GM23338 (cell line): ENCODE results near the gene LRRC18. TPM values are rescaled to one million over a fixed set of nuclear protein-coding genes. Genes with fewer than 3 reads are reported as not detected.

Source experiments
- ATAC-seq: fragments of 200-7000 bp; cut with Tn5 transposase; 3 replicates; pipeline ENCODE4 v1.9.1; 2020
- DNase-seq: peaks from one replicate; pipeline ENCODE4 v3.0.0-alpha.2; 2015; ENCODE audit warnings: low spot score
- H2AFZ ChIP-seq: fragments of 200-600 bp; sonication (generic); 2 replicates; pipeline ENCODE4 v1.8.0; 2016; ENCODE audit warnings: antibody characterized with exemption, mild to moderate bottlenecking, moderate library complexity
- H3F3A ChIP-seq: fragments of 200-600 bp; sonication (generic); replicated peaks from 2 replicates; pipeline ENCODE4 v1.8.0; 2017; ENCODE audit warnings: antibody characterized with exemption, mixed run types, low read depth
- H3K27ac ChIP-seq: fragments of 200-600 bp; sonication (generic); 2 replicates; pipeline ENCODE4 v1.6.1; 2016; ENCODE audit warnings: low read depth
- H3K27me3 ChIP-seq: fragments of 200-600 bp; sonication (generic); 2 replicates; pipeline ENCODE4 v1.8.0; 2016; ENCODE audit warnings: mild to moderate bottlenecking, mixed run types, moderate library complexity; ENCODE audit not compliant: insufficient read depth
- H3K36me3 ChIP-seq: fragments of 200-600 bp; sonication (generic); 2 replicates; pipeline ENCODE4 v1.8.0; 2016; ENCODE audit warnings: mild to moderate bottlenecking; ENCODE audit not compliant: insufficient read depth
- H3K4me1 ChIP-seq: fragments of 200-600 bp; sonication (generic); 2 replicates; pipeline ENCODE4 v1.8.0; 2016; ENCODE audit warnings: mild to moderate bottlenecking, moderate library complexity; ENCODE audit not compliant: insufficient read depth
- H3K4me2 ChIP-seq: fragments of 200-600 bp; sonication (generic); 2 replicates; pipeline ENCODE4 v1.7.1; 2017; ENCODE audit warnings: mixed run types
- H3K4me3 ChIP-seq: fragments of 200-600 bp; sonication (generic); 2 replicates; pipeline ENCODE4 v1.6.1; 2016; ENCODE audit warnings: mixed run types
- H3K79me2 ChIP-seq: fragments of 200-600 bp; sonication (generic); replicated peaks from 2 replicates; pipeline ENCODE4 v1.8.0; 2017; ENCODE audit warnings: mild to moderate bottlenecking; ENCODE audit not compliant: insufficient read depth
- H3K9me2 ChIP-seq: fragments of 200-600 bp; sonication (generic); 2 replicates; pipeline ENCODE4 v1.8.0; 2017; ENCODE audit not compliant: insufficient read depth
- H4K20me1 ChIP-seq: fragments of 200-600 bp; sonication (generic); replicated peaks from 2 replicates; pipeline ENCODE4 v1.8.0; 2017; ENCODE audit warnings: mild to moderate bottlenecking; ENCODE audit not compliant: insufficient read depth
- H3K27ac Mint-ChIP-seq: 2 replicates; pipeline ENCODE4 v1.8.0; 2020; ENCODE audit warnings: inconsistent platforms, mild to moderate bottlenecking, moderate library complexity, mixed read lengths
- H3K27me3 Mint-ChIP-seq: 3 replicates; pipeline ENCODE4 v1.8.0; 2022; ENCODE audit warnings: low read depth, mild to moderate bottlenecking, moderate library complexity, mixed read lengths, inconsistent platforms; ENCODE audit not compliant: insufficient read depth, poor library complexity
- H3K36me3 Mint-ChIP-seq: 3 replicates; pipeline ENCODE4 v1.8.0; 2021; ENCODE audit warnings: low read depth, mild to moderate bottlenecking, inconsistent platforms, moderate library complexity, mixed read lengths
- H3K4me1 Mint-ChIP-seq: 3 replicates; pipeline ENCODE4 v1.8.0; 2020; ENCODE audit warnings: mild to moderate bottlenecking, inconsistent platforms, mixed read lengths
- H3K4me3 Mint-ChIP-seq: 3 replicates; pipeline ENCODE4 v1.8.0; 2021; ENCODE audit warnings: moderate library complexity, mild to moderate bottlenecking, inconsistent platforms, mixed read lengths
- H3K9me3 Mint-ChIP-seq: 3 replicates; pipeline ENCODE4 v1.8.0; 2020; ENCODE audit warnings: moderate library complexity, mild to moderate bottlenecking, inconsistent platforms, mixed read lengths
- CREB1 ChIP-seq: fragments of 250-450 bp; sonication (Bioruptor Pico); IDR thresholded peaks from 2 replicates; pipeline ENCODE4 v1.5.0; 2020; ENCODE audit warnings: low read depth, mild to moderate bottlenecking, moderate library complexity
- EZH2 ChIP-seq: fragments of 200-600 bp; sonication (generic); IDR thresholded peaks from one replicate; pipeline ENCODE4 v1.8.0; 2017; ENCODE audit warnings: antibody characterized with exemption, mild to moderate bottlenecking, low read depth; ENCODE audit not compliant: unreplicated experiment
- EZH2phosphoT487 ChIP-seq: fragments of 200-600 bp; sonication (generic); IDR thresholded peaks from one replicate; pipeline ENCODE4 v1.8.1; 2018; ENCODE audit warnings: antibody characterized with exemption; ENCODE audit not compliant: unreplicated experiment
- JUNB ChIP-seq: IDR thresholded peaks from one replicate; pipeline ENCODE4 v1.6.1; 2016; ENCODE audit warnings: antibody characterized with exemption; ENCODE audit not compliant: unreplicated experiment
- NANOG ChIP-seq: IDR thresholded peaks from 2 replicates; pipeline ENCODE4 v1.6.1; 2016; ENCODE audit warnings: antibody characterized with exemption, borderline replicate concordance
- POLR2AphosphoS5 ChIP-seq: IDR thresholded peaks from 2 replicates; pipeline ENCODE4 v1.6.1; 2016; ENCODE audit warnings: antibody characterized with exemption, low read depth
- STAT1 ChIP-seq: IDR thresholded peaks from one replicate; pipeline ENCODE4 v1.6.1; 2016; ENCODE audit warnings: antibody characterized with exemption; ENCODE audit not compliant: unreplicated experiment
- ZNF114 ChIP-seq: fragments of 250-450 bp; sonication (Bioruptor Pico); IDR thresholded peaks from 2 replicates; pipeline ENCODE4 v1.5.0; 2020; ENCODE audit warnings: mild to moderate bottlenecking, moderate library complexity
- ZNF331 ChIP-seq: fragments of 250-450 bp; sonication (Bioruptor Pico); IDR thresholded peaks from 2 replicates; pipeline ENCODE4 v1.5.0; 2020; ENCODE audit warnings: low read depth, mild to moderate bottlenecking, moderate library complexity
- polyA plus RNA-seq: library from polyadenylated mRNA; unstranded; fragments of >200 nt; fragmentation: Nextera tagmentation; extraction: Ambion mirVana; gene quantifications from 2 replicates; pipeline ENCODE4 v1.2.1, GENCODE V29; 2016
- total RNA-seq: library from RNA; depleted of rRNA; stranded (reverse); fragments of >200 nt; shearing (Covaris generic); gene quantifications from 2 replicates; pipeline ENCODE4 v1.2.3, GENCODE V29; 2014
- TF ChIP-seq, protein P1 (sequence below): IDR thresholded peaks from one replicate; pipeline ENCODE4 v1.6.1; 2018; ENCODE audit warnings: antibody characterized with exemption; ENCODE audit not compliant: unreplicated experiment
- TF ChIP-seq, protein P2 (sequence below), 2 experiments: fragments of 200-600 bp in 1 of 2; sonication (generic) in 1 of 2; conservative IDR thresholded peaks; 2 replicates each; pipeline versions ENCODE4 v1.5.1 to v1.6.1; 2016 to 2017; ENCODE audit warnings: antibody characterized with exemption in 2 of 2, low read depth in 2 of 2, mild to moderate bottlenecking in 2 of 2, moderate library complexity in 1 of 2
- TF ChIP-seq, protein P3 (sequence below): fragments of 250-450 bp; sonication (Bioruptor Pico); IDR thresholded peaks from 2 replicates; pipeline ENCODE4 v1.5.0; 2020; ENCODE audit warnings: mild to moderate bottlenecking, moderate library complexity
- TF ChIP-seq, protein P4 (sequence below): IDR thresholded peaks from 2 replicates; pipeline ENCODE4 v1.6.1; 2016; ENCODE audit warnings: antibody characterized with exemption

Gene LRRC18
- total and polyA plus RNA-seq, 2 experiments from 2014 or later: not detected

DNA sequence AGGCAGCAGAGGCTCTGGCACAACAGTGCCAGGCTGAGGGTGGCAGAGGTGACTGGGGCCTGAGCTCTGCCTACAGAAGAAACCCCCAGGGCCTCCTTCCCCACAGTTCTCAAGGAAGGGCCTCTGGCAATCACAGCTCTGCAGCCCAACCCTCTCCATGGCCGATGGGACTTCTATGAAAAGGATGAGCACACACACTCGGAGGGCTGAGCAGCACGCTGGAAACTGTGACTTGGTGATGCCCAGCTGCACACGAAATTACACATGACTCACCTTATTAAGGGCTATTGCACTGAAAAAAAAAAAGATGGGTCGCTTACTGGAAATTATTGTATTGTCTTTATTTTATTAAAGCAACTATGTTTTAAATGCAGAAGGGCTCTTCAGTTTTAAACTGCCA lies 42.9 kb upstream of the LRRC18 start:
- DNase-seq (no peak), ATAC-seq (no peak)
- Histone ChIP-seq H3K27ac (no peak overlapping the region), H3F3A (no peaks in the 10 kb centered on the region), H3K27me3 (no peaks in the 10 kb centered on the region), H3K4me2 (no peak overlapping the region), H3K9me2 (no peaks in the 10 kb centered on the region), H3K36me3 (no peaks in the 10 kb centered on the region), H3K79me2 (no peaks in the 10 kb centered on the region), H3K4me1 (no peaks in the 10 kb centered on the region), H2AFZ (no peak overlapping the region), H4K20me1 (no peaks in the 10 kb centered on the region), H3K4me3 (no peak overlapping the region)
- Mint-ChIP-seq H3K4me3 (no peak overlapping the region), H3K4me1 (no peaks in the 10 kb centered on the region), H3K9me3 (no peaks in the 10 kb centered on the region), H3K27ac (no peak overlapping the region), H3K36me3 (no peaks in the 10 kb centered on the region), H3K27me3 (peaks cover 10% of the 10 kb centered on the region)
- TF ChIP-seq, protein P1, sequence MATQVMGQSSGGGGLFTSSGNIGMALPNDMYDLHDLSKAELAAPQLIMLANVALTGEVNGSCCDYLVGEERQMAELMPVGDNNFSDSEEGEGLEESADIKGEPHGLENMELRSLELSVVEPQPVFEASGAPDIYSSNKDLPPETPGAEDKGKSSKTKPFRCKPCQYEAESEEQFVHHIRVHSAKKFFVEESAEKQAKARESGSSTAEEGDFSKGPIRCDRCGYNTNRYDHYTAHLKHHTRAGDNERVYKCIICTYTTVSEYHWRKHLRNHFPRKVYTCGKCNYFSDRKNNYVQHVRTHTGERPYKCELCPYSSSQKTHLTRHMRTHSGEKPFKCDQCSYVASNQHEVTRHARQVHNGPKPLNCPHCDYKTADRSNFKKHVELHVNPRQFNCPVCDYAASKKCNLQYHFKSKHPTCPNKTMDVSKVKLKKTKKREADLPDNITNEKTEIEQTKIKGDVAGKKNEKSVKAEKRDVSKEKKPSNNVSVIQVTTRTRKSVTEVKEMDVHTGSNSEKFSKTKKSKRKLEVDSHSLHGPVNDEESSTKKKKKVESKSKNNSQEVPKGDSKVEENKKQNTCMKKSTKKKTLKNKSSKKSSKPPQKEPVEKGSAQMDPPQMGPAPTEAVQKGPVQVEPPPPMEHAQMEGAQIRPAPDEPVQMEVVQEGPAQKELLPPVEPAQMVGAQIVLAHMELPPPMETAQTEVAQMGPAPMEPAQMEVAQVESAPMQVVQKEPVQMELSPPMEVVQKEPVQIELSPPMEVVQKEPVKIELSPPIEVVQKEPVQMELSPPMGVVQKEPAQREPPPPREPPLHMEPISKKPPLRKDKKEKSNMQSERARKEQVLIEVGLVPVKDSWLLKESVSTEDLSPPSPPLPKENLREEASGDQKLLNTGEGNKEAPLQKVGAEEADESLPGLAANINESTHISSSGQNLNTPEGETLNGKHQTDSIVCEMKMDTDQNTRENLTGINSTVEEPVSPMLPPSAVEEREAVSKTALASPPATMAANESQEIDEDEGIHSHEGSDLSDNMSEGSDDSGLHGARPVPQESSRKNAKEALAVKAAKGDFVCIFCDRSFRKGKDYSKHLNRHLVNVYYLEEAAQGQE: no peak
- TF ChIP-seq, protein P2, sequence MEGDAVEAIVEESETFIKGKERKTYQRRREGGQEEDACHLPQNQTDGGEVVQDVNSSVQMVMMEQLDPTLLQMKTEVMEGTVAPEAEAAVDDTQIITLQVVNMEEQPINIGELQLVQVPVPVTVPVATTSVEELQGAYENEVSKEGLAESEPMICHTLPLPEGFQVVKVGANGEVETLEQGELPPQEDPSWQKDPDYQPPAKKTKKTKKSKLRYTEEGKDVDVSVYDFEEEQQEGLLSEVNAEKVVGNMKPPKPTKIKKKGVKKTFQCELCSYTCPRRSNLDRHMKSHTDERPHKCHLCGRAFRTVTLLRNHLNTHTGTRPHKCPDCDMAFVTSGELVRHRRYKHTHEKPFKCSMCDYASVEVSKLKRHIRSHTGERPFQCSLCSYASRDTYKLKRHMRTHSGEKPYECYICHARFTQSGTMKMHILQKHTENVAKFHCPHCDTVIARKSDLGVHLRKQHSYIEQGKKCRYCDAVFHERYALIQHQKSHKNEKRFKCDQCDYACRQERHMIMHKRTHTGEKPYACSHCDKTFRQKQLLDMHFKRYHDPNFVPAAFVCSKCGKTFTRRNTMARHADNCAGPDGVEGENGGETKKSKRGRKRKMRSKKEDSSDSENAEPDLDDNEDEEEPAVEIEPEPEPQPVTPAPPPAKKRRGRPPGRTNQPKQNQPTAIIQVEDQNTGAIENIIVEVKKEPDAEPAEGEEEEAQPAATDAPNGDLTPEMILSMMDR (conservative IDR thresholded peaks at IDR 0.05; ENCODE audit: low read depth in 2 of 2): no peak
- no peak for TF ChIP-seq POLR2AphosphoS5
- no peak for TF ChIP-seq EZH2
- TF ChIP-seq, protein P3, sequence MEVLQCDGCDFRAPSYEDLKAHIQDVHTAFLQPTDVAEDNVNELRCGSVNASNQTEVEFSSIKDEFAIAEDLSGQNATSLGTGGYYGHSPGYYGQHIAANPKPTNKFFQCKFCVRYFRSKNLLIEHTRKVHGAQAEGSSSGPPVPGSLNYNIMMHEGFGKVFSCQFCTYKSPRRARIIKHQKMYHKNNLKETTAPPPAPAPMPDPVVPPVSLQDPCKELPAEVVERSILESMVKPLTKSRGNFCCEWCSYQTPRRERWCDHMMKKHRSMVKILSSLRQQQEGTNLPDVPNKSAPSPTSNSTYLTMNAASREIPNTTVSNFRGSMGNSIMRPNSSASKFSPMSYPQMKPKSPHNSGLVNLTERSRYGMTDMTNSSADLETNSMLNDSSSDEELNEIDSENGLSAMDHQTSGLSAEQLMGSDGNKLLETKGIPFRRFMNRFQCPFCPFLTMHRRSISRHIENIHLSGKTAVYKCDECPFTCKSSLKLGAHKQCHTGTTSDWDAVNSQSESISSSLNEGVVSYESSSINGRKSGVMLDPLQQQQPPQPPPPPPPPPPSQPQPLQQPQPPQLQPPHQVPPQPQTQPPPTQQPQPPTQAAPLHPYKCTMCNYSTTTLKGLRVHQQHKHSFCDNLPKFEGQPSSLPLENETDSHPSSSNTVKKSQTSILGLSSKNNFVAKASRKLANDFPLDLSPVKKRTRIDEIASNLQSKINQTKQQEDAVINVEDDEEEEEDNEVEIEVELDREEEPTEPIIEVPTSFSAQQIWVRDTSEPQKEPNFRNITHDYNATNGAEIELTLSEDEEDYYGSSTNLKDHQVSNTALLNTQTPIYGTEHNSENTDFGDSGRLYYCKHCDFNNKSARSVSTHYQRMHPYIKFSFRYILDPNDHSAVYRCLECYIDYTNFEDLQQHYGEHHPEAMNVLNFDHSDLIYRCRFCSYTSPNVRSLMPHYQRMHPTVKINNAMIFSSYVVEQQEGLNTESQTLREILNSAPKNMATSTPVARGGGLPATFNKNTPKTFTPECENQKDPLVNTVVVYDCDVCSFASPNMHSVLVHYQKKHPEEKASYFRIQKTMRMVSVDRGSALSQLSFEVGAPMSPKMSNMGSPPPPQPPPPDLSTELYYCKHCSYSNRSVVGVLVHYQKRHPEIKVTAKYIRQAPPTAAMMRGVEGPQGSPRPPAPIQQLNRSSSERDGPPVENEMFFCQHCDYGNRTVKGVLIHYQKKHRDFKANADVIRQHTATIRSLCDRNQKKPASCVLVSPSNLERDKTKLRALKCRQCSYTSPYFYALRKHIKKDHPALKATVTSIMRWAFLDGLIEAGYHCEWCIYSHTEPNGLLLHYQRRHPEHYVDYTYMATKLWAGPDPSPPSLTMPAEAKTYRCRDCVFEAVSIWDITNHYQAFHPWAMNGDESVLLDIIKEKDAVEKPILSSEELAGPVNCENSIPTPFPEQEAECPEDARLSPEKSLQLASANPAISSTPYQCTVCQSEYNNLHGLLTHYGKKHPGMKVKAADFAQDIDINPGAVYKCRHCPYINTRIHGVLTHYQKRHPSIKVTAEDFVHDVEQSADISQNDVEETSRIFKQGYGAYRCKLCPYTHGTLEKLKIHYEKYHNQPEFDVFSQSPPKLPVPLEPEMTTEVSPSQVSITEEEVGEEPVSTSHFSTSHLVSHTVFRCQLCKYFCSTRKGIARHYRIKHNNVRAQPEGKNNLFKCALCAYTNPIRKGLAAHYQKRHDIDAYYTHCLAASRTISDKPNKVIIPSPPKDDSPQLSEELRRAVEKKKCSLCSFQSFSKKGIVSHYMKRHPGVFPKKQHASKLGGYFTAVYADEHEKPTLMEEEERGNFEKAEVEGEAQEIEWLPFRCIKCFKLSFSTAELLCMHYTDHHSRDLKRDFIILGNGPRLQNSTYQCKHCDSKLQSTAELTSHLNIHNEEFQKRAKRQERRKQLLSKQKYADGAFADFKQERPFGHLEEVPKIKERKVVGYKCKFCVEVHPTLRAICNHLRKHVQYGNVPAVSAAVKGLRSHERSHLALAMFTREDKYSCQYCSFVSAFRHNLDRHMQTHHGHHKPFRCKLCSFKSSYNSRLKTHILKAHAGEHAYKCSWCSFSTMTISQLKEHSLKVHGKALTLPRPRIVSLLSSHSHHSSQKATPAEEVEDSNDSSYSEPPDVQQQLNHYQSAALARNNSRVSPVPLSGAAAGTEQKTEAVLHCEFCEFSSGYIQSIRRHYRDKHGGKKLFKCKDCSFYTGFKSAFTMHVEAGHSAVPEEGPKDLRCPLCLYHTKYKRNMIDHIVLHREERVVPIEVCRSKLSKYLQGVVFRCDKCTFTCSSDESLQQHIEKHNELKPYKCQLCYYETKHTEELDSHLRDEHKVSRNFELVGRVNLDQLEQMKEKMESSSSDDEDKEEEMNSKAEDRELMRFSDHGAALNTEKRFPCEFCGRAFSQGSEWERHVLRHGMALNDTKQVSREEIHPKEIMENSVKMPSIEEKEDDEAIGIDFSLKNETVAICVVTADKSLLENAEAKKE (CRISPR knock-in tag): no peak
- TF ChIP-seq, protein P4, sequence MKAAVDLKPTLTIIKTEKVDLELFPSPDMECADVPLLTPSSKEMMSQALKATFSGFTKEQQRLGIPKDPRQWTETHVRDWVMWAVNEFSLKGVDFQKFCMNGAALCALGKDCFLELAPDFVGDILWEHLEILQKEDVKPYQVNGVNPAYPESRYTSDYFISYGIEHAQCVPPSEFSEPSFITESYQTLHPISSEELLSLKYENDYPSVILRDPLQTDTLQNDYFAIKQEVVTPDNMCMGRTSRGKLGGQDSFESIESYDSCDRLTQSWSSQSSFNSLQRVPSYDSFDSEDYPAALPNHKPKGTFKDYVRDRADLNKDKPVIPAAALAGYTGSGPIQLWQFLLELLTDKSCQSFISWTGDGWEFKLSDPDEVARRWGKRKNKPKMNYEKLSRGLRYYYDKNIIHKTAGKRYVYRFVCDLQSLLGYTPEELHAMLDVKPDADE: no peak
- no peak for TF ChIP-seq STAT1
- no peak for TF ChIP-seq NANOG
- TF ChIP-seq EZH2phosphoT487: no peak
- TF ChIP-seq CREB1 (CRISPR knock-in tag): no peak
- no peak for TF ChIP-seq ZNF331 (CRISPR knock-in tag)
- TF ChIP-seq ZNF114 (CRISPR knock-in tag): no peak
- TF ChIP-seq JUNB: no peak
